Effector memory CD8-positive, alpha-beta T cell (primary cell): ENCODE data around the gene OBP2A.

Experiments
- ATAC-seq: fragments of 150-1000 bp; cut with Tn5 transposase; replicated peaks from 2 replicates; pipeline ENCODE4 v1.10.0; 2021; ENCODE audit warnings: mild to moderate bottlenecking, moderate library complexity
- DNase-seq, 3 experiments: peaks; one replicate each; pipeline ENCODE4 v3.0.0; 2021
- H3K27ac Mint-ChIP-seq, 2 donors: one replicate each; pipeline ENCODE4 v1.8.0; 2022; ENCODE audit warnings: mild to moderate bottlenecking in 2 of 2, mixed read lengths in 2 of 2, moderate library complexity in 2 of 2
- H3K27me3 Mint-ChIP-seq, 2 donors: one replicate each; pipeline ENCODE4 v1.8.0; 2022; ENCODE audit warnings: mixed read lengths in 2 of 2
- H3K36me3 Mint-ChIP-seq: one replicate; pipeline ENCODE4 v1.8.0; 2022; ENCODE audit warnings: mild to moderate bottlenecking, moderate library complexity, mixed read lengths; ENCODE audit not compliant: insufficient read depth
- H3K4me1 Mint-ChIP-seq, 2 donors: one replicate each; pipeline ENCODE4 v1.8.0; 2022; ENCODE audit warnings: low read depth in 2 of 2, mixed read lengths in 2 of 2
- H3K4me3 Mint-ChIP-seq, 2 donors: one replicate each; pipeline ENCODE4 v1.8.0; 2022; ENCODE audit warnings: mild to moderate bottlenecking in 2 of 2, mixed read lengths in 2 of 2, moderate library complexity in 2 of 2
- H3K9me3 Mint-ChIP-seq, 2 donors: one replicate each; pipeline ENCODE4 v1.8.0; 2022; ENCODE audit warnings: mixed read lengths in 2 of 2

Gene OBP2A

GRCh38 chr9:135575995-135576631 is 30.2 kb downstream of the OBP2A start:
- ATAC-seq = no peak
- H3K27me3 Mint-ChIP-seq = peaks cover 0 to 5% of the 10 kb centered on the region in 2 donors

GRCh38 chr9:135577256-135577655 is 31.3 kb downstream of the OBP2A start:
- Mint-ChIP-seq H3K4me3 (no peak overlapping the region), H3K27me3 (peaks cover 5 to 8% of the 10 kb centered on the region in 2 donors), H3K9me3 (no peaks in the 10 kb centered on the region), H3K27ac (no peak overlapping the region), H3K4me1 (no peaks in the 10 kb centered on the region), H3K36me3 (no peaks in the 10 kb centered on the region)
- DNase-seq = no peak
- ATAC-seq = no peak

More at GRCh38 chr9:135575995-135576631, 30.2 kb downstream of the OBP2A start:
- H3K4me3 Mint-ChIP-seq = no peak overlapping the region
- H3K36me3 Mint-ChIP-seq = no peaks in the 10 kb centered on the region
- no peaks in the 10 kb centered on the region for H3K4me1 Mint-ChIP-seq
- H3K27ac Mint-ChIP-seq = no peak overlapping the region
- DNase-seq = no peak
- H3K9me3 Mint-ChIP-seq = no peaks in the 10 kb centered on the region

- no peak for ATAC-seq
Observed at GRCh38 chr9:135579356-135579755, 33.4 kb downstream of the OBP2A start.

GRCh38 chr9:135579889-135580660 is 34.1 kb downstream of the OBP2A start:
- Mint-ChIP-seq H3K4me3 (no peak overlapping the region), H3K27ac (no peak overlapping the region), H3K4me1 (no peaks in the 10 kb centered on the region), H3K9me3 (no peaks in the 10 kb centered on the region), H3K27me3 (peaks cover 15 to 16% of the 10 kb centered on the region in 2 donors), H3K36me3 (no peaks in the 10 kb centered on the region)
- DNase-seq (no peak), ATAC-seq (no peak)

More at GRCh38 chr9:135579356-135579755, 33.4 kb downstream of the OBP2A start:
- H3K4me3 Mint-ChIP-seq = no peak overlapping the region
- H3K36me3 Mint-ChIP-seq = no peaks in the 10 kb centered on the region
- H3K9me3 Mint-ChIP-seq = no peaks in the 10 kb centered on the region
- H3K4me1 Mint-ChIP-seq = no peaks in the 10 kb centered on the region
- no peak overlapping the region for H3K27ac Mint-ChIP-seq
- H3K27me3 Mint-ChIP-seq = peaks cover 8 to 12% of the 10 kb centered on the region in 2 donors
- no peak for DNase-seq

GRCh38 chr9:135580664-135581380 is 34.9 kb downstream of the OBP2A start:
- H3K4me1 Mint-ChIP-seq = no peaks in the 10 kb centered on the region
- no peaks in the 10 kb centered on the region for H3K36me3 Mint-ChIP-seq
- no peak overlapping the region for H3K4me3 Mint-ChIP-seq
- no peaks in the 10 kb centered on the region for H3K9me3 Mint-ChIP-seq
- ATAC-seq = no peak
- no peak overlapping the region for H3K27ac Mint-ChIP-seq
- no peak for DNase-seq
- peaks cover 16 to 22% of the 10 kb centered on the region in 2 donors for H3K27me3 Mint-ChIP-seq

- DNase-seq (no peak), ATAC-seq (no peak)
- Mint-ChIP-seq H3K4me3 (no peak overlapping the region), H3K9me3 (no peaks in the 10 kb centered on the region), H3K4me1 (no peaks in the 10 kb centered on the region), H3K27me3 (peaks cover 13 to 32% of the 10 kb centered on the region in 2 donors), H3K27ac (no peak overlapping the region), H3K36me3 (no peaks in the 10 kb centered on the region)
Observed at GRCh38 chr9:135581636-135582426, 35.9 kb downstream of the OBP2A start.

GRCh38 chr9:135582541-135582940 is 36.6 kb downstream of the OBP2A start:
- H3K4me1 Mint-ChIP-seq = no peaks in the 10 kb centered on the region
- H3K4me3 Mint-ChIP-seq = no peak overlapping the region
- H3K9me3 Mint-ChIP-seq = no peaks in the 10 kb centered on the region
- no peak for ATAC-seq
- H3K27me3 Mint-ChIP-seq = peaks cover 11 to 37% of the 10 kb centered on the region in 2 donors
- H3K36me3 Mint-ChIP-seq = no peaks in the 10 kb centered on the region
- no peak for DNase-seq
- H3K27ac Mint-ChIP-seq = no peak overlapping the region

GRCh38 chr9:135582966-135583687 is 37.2 kb downstream of the OBP2A start:
- Mint-ChIP-seq H3K36me3 (no peaks in the 10 kb centered on the region), H3K27ac (no peak overlapping the region), H3K4me1 (no peaks in the 10 kb centered on the region), H3K4me3 (no peak overlapping the region), H3K9me3 (no peaks in the 10 kb centered on the region), H3K27me3 (peaks cover 11 to 37% of the 10 kb centered on the region in 2 donors)
- ATAC-seq = no peak
- DNase-seq = no peak

GRCh38 chr9:135583688-135584011 is 37.7 kb downstream of the OBP2A start:
- Mint-ChIP-seq H3K27me3 (peaks cover 11 to 37% of the 10 kb centered on the region in 2 donors), H3K36me3 (no peaks in the 10 kb centered on the region), H3K4me3 (no peak overlapping the region), H3K27ac (no peak overlapping the region), H3K9me3 (no peaks in the 10 kb centered on the region), H3K4me1 (no peaks in the 10 kb centered on the region)
- no peak for DNase-seq
- ATAC-seq = no peak

GRCh38 chr9:135584371-135584770 is 38.4 kb downstream of the OBP2A start:
- no peak for ATAC-seq
- no peak overlapping the region for H3K4me3 Mint-ChIP-seq
- no peaks in the 10 kb centered on the region for H3K36me3 Mint-ChIP-seq
- DNase-seq = no peak
- no peaks in the 10 kb centered on the region for H3K4me1 Mint-ChIP-seq
- peaks cover 12 to 40% of the 10 kb centered on the region in 2 donors for H3K27me3 Mint-ChIP-seq
- H3K27ac Mint-ChIP-seq = no peak overlapping the region
- no peaks in the 10 kb centered on the region for H3K9me3 Mint-ChIP-seq

- H3K4me3 Mint-ChIP-seq = no peak overlapping the region
- H3K27ac Mint-ChIP-seq = no peak overlapping the region
- no peaks in the 10 kb centered on the region for H3K4me1 Mint-ChIP-seq
- DNase-seq (no peak), ATAC-seq (no peak)
- H3K36me3 Mint-ChIP-seq = no peaks in the 10 kb centered on the region
- no peaks in the 10 kb centered on the region for H3K9me3 Mint-ChIP-seq
- peaks cover 17 to 45% of the 10 kb centered on the region in 2 donors for H3K27me3 Mint-ChIP-seq
Observed at GRCh38 chr9:135584934-135585333, 39.0 kb downstream of the OBP2A start.

GRCh38 chr9:135586601-135587109 is 40.7 kb downstream of the OBP2A start:
- no peak overlapping the region for H3K4me3 Mint-ChIP-seq
- ATAC-seq (no peak), DNase-seq (no peak)
- peaks cover 29 to 58% of the 10 kb centered on the region in 2 donors for H3K27me3 Mint-ChIP-seq
- H3K9me3 Mint-ChIP-seq = no peaks in the 10 kb centered on the region
- H3K36me3 Mint-ChIP-seq = peaks cover 3% of the 10 kb centered on the region
- no peak overlapping the region for H3K27ac Mint-ChIP-seq
- no peaks in the 10 kb centered on the region for H3K4me1 Mint-ChIP-seq
